GM19193 (cell line): ENCODE results near the gene CAMTA1.

Experiments used
- POLR2A ChIP-seq: IDR thresholded peaks from 4 replicates; pipeline ENCODE4 v1.6.1; 2011; ENCODE audit not compliant: insufficient read depth, insufficient read length; ENCODE audit errors: extremely low read depth

Gene CAMTA1

DNA sequence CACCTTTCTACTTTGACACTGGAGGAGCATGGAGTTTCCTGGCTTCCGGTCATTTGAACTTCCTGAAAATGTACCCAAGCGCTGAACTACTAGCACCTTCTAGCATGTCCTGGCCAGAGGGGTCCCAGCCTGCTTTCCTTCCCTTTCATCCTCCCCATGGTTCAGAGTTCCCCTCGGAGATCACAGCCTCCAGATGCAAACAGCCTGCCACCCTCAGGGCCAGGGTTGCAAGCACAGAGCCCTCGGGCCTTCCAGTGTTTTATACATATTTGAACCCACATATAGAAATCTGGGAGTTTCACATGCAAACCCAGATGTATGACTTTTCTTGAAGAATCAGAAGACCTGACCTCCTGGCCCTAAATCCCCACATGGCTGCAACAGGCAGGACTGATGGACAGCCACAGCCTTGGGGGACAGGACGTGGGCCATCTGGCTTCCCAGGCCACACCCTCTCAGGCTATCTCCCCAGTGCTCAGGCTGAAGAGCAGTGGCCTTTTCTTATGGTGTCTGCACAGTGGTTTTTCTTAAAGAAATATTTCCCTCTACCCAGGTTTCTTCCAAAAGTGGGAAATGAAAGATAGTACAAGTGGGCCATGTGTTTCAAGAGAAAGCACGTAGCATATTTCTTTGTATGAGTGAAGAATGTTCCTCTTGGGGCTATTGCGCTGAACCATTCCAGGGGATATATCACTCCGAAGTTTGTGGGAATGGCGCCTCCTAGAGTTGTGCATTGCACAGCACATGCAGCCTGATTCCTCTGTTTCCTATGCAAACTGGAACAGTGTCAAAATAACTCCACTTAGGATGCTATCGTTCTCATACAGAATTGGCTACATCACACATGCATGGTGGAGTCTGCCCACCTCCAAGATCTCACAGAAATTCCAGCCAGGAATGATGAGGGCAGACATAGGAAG, 753.9 kb downstream of the CAMTA1 start:
- no peak for TF ChIP-seq POLR2A

DNA sequence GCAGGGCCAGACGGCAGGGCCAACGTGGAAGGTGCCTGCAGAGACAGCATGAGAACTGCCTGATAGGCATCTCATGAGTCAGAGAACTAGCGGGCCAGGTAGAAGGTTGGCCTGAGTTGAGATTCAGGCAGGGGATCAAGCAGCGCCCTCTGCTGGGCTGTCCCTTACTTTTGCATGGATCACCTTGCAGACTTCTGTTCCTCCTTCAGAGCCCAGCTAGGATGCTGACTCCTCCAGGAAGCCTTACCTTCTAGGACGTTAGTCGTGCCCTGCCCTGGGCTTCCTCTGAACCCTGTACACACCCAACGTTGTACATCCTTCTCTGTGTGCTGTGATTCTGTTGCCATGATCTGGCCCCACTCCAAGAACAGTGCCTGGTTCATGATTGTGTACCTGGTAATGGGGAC, 754.5 kb downstream of the CAMTA1 start:
- TF ChIP-seq POLR2A = no peak

DNA sequence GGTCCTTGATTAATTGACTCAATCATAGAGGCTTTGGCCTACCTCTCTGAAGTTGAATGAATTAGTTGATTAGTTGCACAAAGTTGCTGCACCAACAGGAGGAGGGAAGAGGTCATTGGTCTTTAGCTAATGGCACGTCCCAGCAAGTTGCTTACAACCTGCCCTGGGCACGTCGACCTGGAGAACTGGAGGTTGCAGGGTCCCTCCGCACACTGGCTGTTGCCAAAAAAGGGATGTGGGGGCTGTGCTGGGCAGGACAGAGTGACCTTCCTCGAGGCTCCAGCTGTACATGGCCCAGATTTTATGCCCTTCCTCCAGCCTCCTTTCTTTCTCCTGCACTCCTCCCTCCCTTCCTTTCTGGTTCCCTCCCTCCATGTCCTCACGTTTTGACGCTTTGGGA, 755.6 kb downstream of the CAMTA1 start:
- TF ChIP-seq POLR2A = no peak

DNA sequence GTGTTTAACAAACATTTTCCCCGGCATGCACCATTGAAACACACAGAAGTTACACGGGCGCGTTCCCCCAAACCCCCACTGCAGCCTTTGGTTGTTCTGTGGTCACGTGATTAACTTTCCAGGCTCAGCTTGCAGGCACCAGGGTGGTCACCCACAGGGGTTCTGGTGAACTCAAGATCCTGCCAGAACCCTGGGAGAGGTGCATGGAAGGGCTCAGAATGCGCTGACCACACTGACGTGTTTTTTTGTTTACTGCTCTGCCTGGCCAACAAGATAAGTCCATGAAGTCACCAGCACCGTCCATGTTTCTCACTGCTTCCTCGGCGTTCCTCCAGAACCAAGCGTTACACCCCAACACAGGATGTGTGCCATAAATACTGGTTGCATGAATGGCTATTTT, 756.4 kb downstream of the CAMTA1 start:
- TF ChIP-seq POLR2A = no peak

DNA sequence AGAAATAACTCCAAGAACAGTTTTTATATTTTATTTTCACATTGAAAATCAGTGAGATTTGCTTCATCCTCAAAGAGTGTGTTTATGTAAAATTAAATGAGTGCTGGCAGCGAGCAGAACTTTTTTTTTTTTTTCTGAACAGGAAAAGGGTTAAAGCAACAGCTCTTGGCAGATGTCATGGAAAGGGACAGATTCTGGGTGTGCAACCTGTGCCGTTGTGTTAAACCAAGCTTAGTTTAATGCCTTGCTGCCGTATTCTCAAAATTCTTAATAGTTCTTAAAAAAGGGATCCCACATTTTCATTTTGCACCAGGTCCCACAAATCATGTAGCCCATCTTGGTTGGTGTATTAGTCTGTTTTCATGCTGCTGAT, 758.5 kb downstream of the CAMTA1 start:
- TF ChIP-seq POLR2A = no peak

DNA sequence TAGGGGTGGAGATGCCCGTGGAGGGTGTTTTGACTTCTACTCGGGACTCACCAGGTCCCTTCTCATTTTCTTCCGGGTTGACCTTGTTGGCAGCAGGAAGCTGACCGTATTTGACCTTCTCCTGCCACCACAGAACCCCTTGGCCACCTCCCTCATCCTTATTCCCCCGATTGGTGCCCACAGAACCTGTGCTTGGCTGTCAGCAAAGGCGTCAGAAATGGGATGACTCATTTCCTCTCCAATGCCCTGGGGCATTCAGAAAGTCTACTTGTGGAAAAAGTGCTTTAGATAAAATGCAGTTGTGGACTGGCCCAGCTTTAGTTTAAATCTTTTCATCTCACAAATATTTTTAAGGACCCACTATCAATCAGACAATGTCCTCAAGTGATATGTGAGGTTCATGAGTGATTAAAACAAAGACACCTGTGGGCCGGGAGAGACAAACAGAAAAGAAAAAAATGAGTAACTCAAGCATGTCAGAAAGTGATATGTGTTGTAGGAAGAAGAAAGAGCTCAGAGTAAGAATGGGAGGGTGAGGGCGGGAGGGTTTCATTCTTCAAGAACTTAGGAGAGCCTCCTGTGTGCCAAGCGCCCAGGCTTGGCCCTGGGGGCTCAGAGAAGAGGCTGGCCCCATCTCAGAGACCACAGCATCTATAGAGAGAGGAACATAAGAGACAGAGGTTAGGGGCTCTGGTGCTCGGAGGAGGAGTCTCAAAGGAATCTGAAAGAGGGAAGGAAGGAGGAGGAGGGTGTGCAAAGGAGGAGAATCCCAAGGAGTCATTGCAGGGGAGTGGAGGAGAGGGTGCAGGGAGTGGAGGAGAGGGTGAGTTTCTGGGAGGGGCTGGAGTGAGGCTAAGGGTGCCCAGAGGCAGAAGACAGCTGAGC, 764.3 kb downstream of the CAMTA1 start:
- no peak for TF ChIP-seq POLR2A

DNA sequence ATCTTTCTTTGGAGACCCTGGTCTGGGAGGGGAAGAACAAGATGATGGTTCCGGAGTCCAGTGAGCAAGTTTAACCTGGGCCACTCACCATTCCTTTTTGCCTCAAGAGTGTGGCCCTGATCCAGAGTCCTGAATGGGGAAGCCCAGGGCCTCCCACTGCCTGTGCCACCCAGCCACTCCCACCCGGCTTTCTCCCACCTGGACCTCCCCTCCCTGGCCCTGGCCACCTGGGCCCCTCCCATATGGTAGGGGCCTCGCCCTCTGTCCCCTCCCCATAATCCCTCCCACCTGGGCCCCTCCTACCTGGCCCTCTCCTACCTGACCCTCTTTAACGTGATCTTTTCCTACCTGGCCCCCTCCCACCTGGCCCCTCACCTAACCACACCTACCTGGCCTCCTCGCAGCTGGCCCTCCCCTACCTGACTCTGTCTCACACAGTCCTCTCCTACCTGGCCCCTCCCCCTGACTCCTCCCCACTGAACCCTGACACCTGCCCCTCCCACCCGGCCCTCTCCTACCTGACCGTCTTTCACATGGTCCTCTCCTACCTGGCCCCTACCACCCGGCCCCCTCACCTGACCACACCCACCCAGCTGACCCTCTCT, 765.1 kb downstream of the CAMTA1 start:
- TF ChIP-seq POLR2A = no peak

DNA sequence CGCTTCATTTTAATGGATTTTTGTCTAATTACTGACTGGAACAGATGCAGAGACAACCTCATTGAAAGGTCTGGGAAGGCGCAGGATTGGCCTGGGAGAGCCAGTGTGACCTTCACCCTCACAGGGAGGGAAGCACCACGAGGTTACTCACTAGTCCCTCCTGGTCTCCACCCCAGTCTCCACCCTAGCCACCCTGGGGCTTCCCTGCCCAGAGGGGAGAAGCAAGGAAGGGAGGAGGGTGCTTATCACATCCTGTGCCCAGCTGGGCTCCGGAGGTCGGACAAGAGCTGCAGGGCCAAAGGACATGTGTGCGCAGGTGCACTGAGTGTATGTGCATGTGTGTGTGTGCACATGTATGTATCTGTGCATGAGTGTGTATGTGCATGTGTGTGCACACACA, 765.7 kb downstream of the CAMTA1 start:
- no peak for TF ChIP-seq POLR2A

DNA sequence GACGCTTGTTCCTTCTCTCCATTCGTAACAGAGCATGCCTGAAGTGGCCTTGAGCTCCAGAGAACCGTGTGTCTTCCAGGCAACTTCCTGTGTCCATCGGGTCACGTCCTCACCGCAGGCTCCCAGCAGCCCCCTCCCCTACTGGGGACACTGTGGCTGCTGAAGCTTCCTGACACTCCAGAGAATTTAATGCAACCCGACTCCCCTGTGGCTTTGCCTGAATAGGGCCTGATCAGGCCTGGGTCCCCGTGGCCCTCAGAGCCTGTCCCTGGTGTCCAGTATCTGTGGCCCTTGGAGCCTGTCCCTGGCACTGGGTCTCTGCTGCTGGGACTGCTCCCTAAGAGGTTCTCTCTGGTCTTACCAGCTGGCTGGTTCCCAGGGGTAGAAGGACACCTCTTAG, 766.2 kb downstream of the CAMTA1 start:
- TF ChIP-seq POLR2A = no peak

DNA sequence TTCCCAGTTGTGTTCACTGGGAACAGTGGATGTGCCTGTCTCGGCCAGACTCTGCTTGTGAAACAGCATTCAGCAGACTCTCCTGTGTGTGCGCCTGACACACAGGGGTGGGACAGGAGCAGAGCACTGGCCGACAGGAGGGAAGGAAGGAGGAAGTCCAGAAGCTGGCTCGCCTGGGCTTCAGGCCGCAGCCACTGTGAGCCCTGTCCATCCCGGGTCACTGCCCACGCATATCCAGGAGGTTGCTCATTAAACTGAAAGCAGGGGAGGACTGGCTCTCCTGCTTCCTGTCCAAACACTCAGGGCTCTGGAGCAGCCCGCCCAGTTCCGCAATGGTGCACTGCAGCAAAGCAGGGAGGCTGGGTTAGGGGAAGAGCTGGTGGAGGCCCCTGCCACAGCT, 767.1 kb downstream of the CAMTA1 start:
- no peak for TF ChIP-seq POLR2A

DNA sequence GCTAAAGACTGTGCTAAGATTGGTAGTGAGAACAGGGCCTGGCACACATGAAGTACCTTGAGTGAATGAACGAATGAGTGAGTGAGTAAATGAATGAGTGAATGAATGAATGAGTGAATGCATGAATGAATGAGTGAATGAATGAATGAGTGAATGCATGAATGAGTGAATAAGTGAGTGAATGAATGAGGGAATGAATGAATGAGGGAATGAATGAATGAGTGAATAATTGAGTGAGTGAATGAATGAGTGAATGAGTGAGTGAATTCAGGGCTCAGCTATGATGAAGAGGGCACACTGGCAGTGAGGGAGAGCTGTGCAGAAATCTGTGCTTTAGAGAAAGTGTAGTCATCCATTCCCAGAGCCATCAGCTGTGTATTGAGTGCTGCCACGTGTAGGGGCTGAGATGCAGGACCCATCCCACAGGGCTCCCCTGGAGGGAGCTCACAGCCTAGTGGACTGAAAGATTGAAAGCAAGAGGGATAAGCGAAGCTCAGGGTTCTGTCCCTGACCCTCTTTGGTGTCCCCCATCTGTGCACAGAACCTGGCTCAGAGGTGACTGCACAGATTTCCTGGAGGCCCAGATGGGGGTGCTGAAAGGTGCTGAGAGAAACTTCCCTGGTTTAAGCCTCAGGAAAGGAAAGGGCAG, 767.9 kb downstream of the CAMTA1 start:
- TF ChIP-seq POLR2A = no peak

DNA sequence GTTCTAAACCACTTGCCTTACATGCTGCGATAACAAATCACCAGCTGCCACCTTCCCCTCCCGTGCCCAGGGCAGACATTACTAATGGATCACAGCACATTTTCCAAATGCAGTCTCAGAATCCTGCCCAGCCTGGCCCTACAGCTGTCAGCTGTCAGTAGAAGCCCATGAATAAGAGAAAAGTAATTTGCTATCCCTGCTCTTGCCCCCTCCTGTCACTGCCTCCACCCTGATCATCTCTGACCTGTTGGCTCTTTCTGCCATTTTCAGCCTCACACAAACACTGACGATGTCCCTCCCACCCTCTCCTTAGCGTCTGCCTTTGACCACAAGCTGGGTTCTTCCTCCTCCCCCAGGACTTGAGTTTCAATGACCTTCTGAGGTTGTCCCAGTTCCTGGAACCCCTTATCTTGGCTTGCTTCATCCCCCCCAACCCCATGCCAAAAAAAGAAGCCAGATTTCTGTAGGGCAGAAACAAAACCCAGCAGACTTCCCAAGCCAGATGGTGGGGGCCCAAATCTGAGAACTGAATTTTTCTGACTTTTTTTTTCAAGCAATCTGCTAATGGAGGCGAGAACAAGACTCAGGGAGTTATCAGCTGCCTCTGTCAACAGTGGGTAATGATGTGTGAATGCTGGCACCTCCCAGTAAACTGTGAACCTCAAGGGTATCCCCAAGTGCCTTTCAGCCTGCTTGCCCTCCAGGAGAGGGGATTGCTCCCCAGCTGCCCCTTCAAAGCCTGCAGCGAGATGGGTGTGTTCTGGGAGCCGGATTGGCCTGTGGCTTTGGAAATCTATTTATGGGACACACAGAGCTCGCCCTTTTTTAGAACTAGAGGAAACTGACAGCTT, 769.4 kb downstream of the CAMTA1 start:
- no peak for TF ChIP-seq POLR2A

DNA sequence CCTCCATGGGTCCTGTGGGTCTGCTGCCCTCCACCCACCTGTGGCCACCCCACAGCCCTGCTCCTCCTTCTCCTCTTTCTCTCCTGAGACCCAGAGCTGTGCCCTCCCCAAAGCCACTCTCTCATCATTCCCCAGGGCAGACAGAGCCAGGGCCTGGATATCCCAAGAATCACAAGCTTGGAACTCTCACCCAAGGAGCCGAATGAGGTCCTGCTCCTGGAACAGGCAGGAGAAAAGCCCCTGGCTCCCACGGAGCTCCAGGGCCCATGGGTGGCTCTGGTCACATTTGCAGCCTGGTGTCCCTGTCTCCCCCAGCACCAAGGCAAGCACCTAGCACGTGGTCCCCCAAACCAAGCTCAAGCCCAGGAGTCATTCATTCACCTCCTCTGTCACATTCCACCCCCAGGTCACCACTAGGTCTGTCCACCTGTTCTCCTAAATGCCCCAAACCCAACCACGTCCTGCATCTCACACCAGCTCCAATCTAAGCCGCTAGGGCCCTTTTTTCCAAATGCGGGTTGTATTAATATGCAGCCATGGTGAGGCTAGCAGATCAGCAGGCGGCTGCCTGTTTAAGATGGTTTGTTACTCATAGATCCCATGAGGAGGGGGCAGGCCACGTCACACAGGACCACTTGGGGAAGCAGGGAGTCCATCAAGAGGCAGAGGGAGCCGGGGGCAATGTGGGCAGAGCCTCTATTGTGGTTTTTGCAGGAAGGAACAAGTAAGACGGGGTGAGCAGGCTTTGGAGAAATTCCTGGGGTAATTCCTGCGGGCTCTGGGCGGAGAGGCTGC, 770.3 kb downstream of the CAMTA1 start:
- TF ChIP-seq POLR2A = no peak

DNA sequence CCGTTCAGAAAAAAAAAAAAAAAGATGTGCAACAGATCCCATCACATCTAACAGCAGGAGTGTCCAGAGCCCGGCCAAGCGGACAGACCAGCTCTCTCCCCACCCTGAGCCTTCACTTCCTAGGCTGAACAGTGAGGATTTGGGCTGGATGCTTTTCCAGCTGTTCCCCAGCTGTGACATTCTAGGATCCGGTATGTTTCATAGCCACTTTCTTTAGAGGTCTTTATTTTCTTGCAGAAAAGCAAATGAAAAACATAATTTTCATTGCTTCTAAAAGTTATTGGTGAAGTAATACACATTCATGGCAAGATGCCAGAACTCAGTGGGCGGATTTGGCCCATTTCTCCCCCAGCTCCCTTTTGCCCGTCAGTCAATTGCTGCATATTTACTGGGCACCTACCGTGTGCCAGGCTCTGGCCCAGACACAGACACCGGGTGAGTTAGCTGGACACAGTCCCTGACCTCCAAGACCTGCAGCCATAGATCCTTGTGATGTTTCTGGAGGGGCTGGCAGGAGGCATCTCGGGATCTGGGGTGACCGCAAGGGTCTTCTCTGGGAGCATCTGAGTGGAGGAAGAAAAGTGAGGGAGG, 772.1 kb downstream of the CAMTA1 start:
- no peak for TF ChIP-seq POLR2A

DNA sequence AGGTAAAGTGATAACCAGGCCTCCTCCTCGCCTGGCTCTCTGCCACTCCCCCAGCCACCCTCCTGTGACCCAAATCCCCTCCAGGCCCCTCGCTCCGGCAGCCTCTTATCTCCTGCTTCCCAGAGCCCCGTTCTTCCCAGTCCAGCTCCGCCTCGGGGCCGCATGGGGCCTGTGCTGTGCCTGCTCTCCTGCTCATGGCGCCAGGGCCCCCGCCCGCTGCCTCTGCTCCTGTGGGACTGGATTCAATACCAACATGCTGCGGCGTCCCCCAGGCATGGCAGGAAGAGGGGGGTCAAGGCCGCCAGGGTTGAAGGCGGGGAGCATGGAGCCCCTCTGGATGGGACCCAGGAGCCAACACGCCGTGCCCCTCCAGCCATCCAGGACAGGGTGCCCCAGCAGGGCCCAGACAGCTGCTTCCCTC, 772.8 kb downstream of the CAMTA1 start:
- TF ChIP-seq POLR2A = no peak
